ENCODE measurements around the gene UPK2. TPM values are rescaled to one million over a fixed set of nuclear protein-coding genes. Genes with fewer than 3 reads are reported as not detected.

Gene UPK2
- polyA plus RNA-seq, 1 donor from 2014 or later, result not detected

GRCh38 chr11:118910309-118911112, 45.6 kb upstream of the UPK2 start:
- no peak for TF ChIP-seq RAD21 (conservative IDR thresholded peaks at IDR 0.05)
- no peak for TF ChIP-seq EP300 (conservative IDR thresholded peaks at IDR 0.05; ENCODE audit: poor library complexity, severe bottlenecking)
- TF ChIP-seq SMC3 (conservative IDR thresholded peaks at IDR 0.05; ENCODE audit: poor library complexity), result no peak
- peak; percentile 46 for TF ChIP-seq TAF1 (IDR thresholded peaks at IDR 0.05; ENCODE audit: low read depth)
- TF ChIP-seq MXI1 (conservative IDR thresholded peaks at IDR 0.05; ENCODE audit: poor library complexity, severe bottlenecking), result peak; percentile 39
- TF ChIP-seq EZH2 (IDR thresholded peaks at IDR 0.05; ENCODE audit: borderline replicate concordance, insufficient read depth, low read length, poor library complexity, severe bottlenecking), result no peak
- TF ChIP-seq REST (IDR thresholded peaks at IDR 0.05; ENCODE audit: borderline replicate concordance), result no peak
- TF ChIP-seq POLR2AphosphoS5 (IDR thresholded peaks at IDR 0.05), result peak; percentile 22
- no peaks in the 10 kb centered on the region for H3K36me3 ChIP-seq (ENCODE audit: insufficient read depth, low read length)
- H3K9me2 ChIP-seq (ENCODE audit: insufficient read depth, low read length), result no peaks in the 10 kb centered on the region
- H2AFZ ChIP-seq (ENCODE audit: low read depth, low read length), result no peak overlapping the region
- no peaks in the 10 kb centered on the region for H3K9me3 ChIP-seq (ENCODE audit: low read length)
- H3K9ac ChIP-seq (ENCODE audit: low read length), result peak overlapping the region; percentile 81
- peak overlapping the region; percentile 67 for H3K4me3 ChIP-seq (ENCODE audit: low read length)
- no peaks in the 10 kb centered on the region for H4K20me1 ChIP-seq (ENCODE audit: insufficient read depth)
- peaks cover 31% of the 10 kb centered on the region for H3K79me2 ChIP-seq (replicated peaks; ENCODE audit: insufficient read depth, low read length)
- H3K27me3 ChIP-seq (ENCODE audit: insufficient read depth, low read depth, low read length), result no peaks in the 10 kb centered on the region
- H3F3A ChIP-seq (ENCODE audit: insufficient read depth, low read length, poor library complexity, severe bottlenecking), result no peaks in the 10 kb centered on the region
- H3K4me2 ChIP-seq (ENCODE audit: low read length), result no peak overlapping the region
- peak overlapping the region; percentile 94 for H3K27ac ChIP-seq (ENCODE audit: low read length)

- no peaks in the 10 kb centered on the region for H3F3A ChIP-seq (ENCODE audit: insufficient read depth, low read length, poor library complexity, severe bottlenecking)
- no peak overlapping the region for H2AFZ ChIP-seq (ENCODE audit: low read depth, low read length)
- no peaks in the 10 kb centered on the region for H3K9me2 ChIP-seq (ENCODE audit: insufficient read depth, low read length)
- peaks cover 39% of the 10 kb centered on the region for H3K79me2 ChIP-seq (replicated peaks; ENCODE audit: insufficient read depth, low read length)
- peak overlapping the region; percentile 81 for H3K9ac ChIP-seq (ENCODE audit: low read length)
- H3K4me2 ChIP-seq (ENCODE audit: low read length), result no peak overlapping the region
- H3K27ac ChIP-seq (ENCODE audit: low read length), result peak overlapping the region; percentile 94
- H3K4me3 ChIP-seq (ENCODE audit: low read length), result peak overlapping the region; percentile 67
- H3K36me3 ChIP-seq (ENCODE audit: insufficient read depth, low read length), result no peaks in the 10 kb centered on the region
- no peaks in the 10 kb centered on the region for H3K9me3 ChIP-seq (ENCODE audit: low read length)
- no peaks in the 10 kb centered on the region for H4K20me1 ChIP-seq (ENCODE audit: insufficient read depth)
- no peak for TF ChIP-seq MXI1 (conservative IDR thresholded peaks at IDR 0.05; ENCODE audit: poor library complexity, severe bottlenecking)
- no peak for TF ChIP-seq REST (IDR thresholded peaks at IDR 0.05; ENCODE audit: borderline replicate concordance)
- TF ChIP-seq CTCF (IDR thresholded peaks at IDR 0.05; ENCODE audit: poor library complexity, severe bottlenecking), result no peak
- no peak for TF ChIP-seq RAD21 (conservative IDR thresholded peaks at IDR 0.05)
- no peak for TF ChIP-seq POLR2AphosphoS5 (IDR thresholded peaks at IDR 0.05)
- TF ChIP-seq EP300 (conservative IDR thresholded peaks at IDR 0.05; ENCODE audit: poor library complexity, severe bottlenecking), result no peak
- TF ChIP-seq TAF1 (IDR thresholded peaks at IDR 0.05; ENCODE audit: low read depth), result no peak
- TF ChIP-seq SMC3 (conservative IDR thresholded peaks at IDR 0.05; ENCODE audit: poor library complexity), result no peak
- TF ChIP-seq EZH2 (IDR thresholded peaks at IDR 0.05; ENCODE audit: borderline replicate concordance, insufficient read depth, low read length, poor library complexity, severe bottlenecking), result no peak
- H3K27me3 ChIP-seq (ENCODE audit: insufficient read depth, low read depth, low read length), result no peaks in the 10 kb centered on the region
Observed at GRCh38 chr11:118911113-118911879, 44.8 kb upstream of the UPK2 start.

Data from neural cell (in vitro differentiated cells).